Measurements from ENCODE around the gene ZNF615.
"Not testable (repeated sequence)": the region's sequence is repeated elsewhere in the genome, so short reads cannot be mapped to it uniquely, and the experiment has no call there.

- TF ChIP-seq CTCF (IDR thresholded peaks at IDR 0.05; ENCODE audit: insufficient read depth, low read length); REST (IDR thresholded peaks at IDR 0.05; ENCODE audit: insufficient replicate concordance, low read depth); GABPA (IDR thresholded peaks at IDR 0.05; ENCODE audit: low read depth); POLR2AphosphoS5 (IDR thresholded peaks at IDR 0.05; ENCODE audit: low read depth); SPI1 (IDR thresholded peaks at IDR 0.05; ENCODE audit: borderline replicate concordance, low read depth): not testable (repeated sequence)
Measured at GRCh38 chr19:51980926-51981325, 27.1 kb downstream of the ZNF615 start.

Measured in HL-60 (cell line).